Gastrocnemius medialis (tissue), 4 donors: Measurements from ENCODE around the gene MYO16. TPM values are rescaled to one million over a fixed set of nuclear protein-coding genes. Genes with fewer than 3 reads are reported as not detected.

Source experiments
- ATAC-seq, 2 donors: fragments of 150-250 bp; one replicate each; pipeline ENCODE4 v1.9.1; 2016
- DNase-seq, 2 donors: peaks; one replicate each; pipeline ENCODE4 v3.0.0-alpha.2; 2019
- H3K27ac ChIP-seq, 4 donors: fragments of 200-600 bp; sonication (generic); 1 replicate in 1 of 4; 2 replicates in 3 of 4; pipeline ENCODE4 v1.5.1; 2016 to 2018; ENCODE audit warnings: mild to moderate bottlenecking in 2 of 4, moderate library complexity in 1 of 4
- H3K27me3 ChIP-seq, 3 donors: fragments of 200-600 bp; sonication (generic) in 2 of 3; 1 replicate in 1 of 3; 2 replicates in 2 of 3; pipeline versions ENCODE4 v1.5.1 to v1.6.0; 2016 to 2019; ENCODE audit warnings: mild to moderate bottlenecking in 1 of 3, moderate library complexity in 1 of 3
- H3K36me3 ChIP-seq, 2 donors: fragments of 200-600 bp; sonication (generic) in 1 of 2; one replicate each; pipeline ENCODE4 v1.5.1; 2017 to 2018
- H3K4me1 ChIP-seq, 2 donors: fragments of 200-600 bp; sonication (generic) in 1 of 2; one replicate each; pipeline ENCODE4 v1.5.1; 2016 to 2017; ENCODE audit warnings: mild to moderate bottlenecking in 2 of 2
- H3K4me3 ChIP-seq, 4 donors: fragments of 200-600 bp; sonication (generic) in 3 of 4; 1 replicate in 1 of 4; 2 replicates in 3 of 4; pipeline ENCODE4 v1.5.1; 2016 to 2019; ENCODE audit warnings: mild to moderate bottlenecking in 2 of 4
- H3K9me3 ChIP-seq, 3 donors: fragments of 200-600 bp; sonication (generic) in 2 of 3; 1 replicate in 1 of 3; 2 replicates in 2 of 3; pipeline ENCODE4 v1.5.1; 2016 to 2019
- POLR2A ChIP-seq, 2 donors: fragments of 450-650 bp; IDR thresholded peaks; one replicate each; pipeline ENCODE4 v1.6.1; 2017; ENCODE audit warnings: antibody characterized with exemption in 2 of 2, mild to moderate bottlenecking in 2 of 2, moderate library complexity in 2 of 2
- in situ Hi-C, 4 donors: fragments of 200-750 bp; cut with MboI; loops; one replicate each; pipeline versions ENCODE4 v1.15.0 to v1.8.0; 2017; ENCODE audit warnings: low sequenced_read_pairs in 4 of 4
- intact Hi-C: fragments of 100-400 bp; cut with DNase I; formaldehyde crosslinking; loops from one replicate; pipeline ENCODE4 v1.15.1; 2023; ENCODE audit warnings: low total_unique reads
- total RNA-seq, 4 donors: library from RNA; depleted of rRNA; stranded (reverse); fragments of >200 nt; gene quantifications; one replicate each; pipeline versions ENCODE4 v1.1.0 to v1.2.3, GENCODE V29; 2016
- TF ChIP-seq, protein P1 (sequence below), 5 experiments: fragments of 450-650 bp in 3 of 5; fragments of 200-600 bp in 2 of 5; sonication (generic) in 2 of 5; IDR thresholded peaks in 4 of 5; conservative IDR thresholded peaks in 1 of 5; 1 replicate in 4 of 5; 2 replicates in 1 of 5; pipeline ENCODE4 v1.5.1; 2016 to 2019; ENCODE audit warnings: antibody characterized with exemption in 5 of 5, mild to moderate bottlenecking in 3 of 5, moderate library complexity in 3 of 5

MYO16 gene
- total RNA-seq, 4 donors from 2014 or later, result 0.02 TPM; not detected in 3

DNA sequence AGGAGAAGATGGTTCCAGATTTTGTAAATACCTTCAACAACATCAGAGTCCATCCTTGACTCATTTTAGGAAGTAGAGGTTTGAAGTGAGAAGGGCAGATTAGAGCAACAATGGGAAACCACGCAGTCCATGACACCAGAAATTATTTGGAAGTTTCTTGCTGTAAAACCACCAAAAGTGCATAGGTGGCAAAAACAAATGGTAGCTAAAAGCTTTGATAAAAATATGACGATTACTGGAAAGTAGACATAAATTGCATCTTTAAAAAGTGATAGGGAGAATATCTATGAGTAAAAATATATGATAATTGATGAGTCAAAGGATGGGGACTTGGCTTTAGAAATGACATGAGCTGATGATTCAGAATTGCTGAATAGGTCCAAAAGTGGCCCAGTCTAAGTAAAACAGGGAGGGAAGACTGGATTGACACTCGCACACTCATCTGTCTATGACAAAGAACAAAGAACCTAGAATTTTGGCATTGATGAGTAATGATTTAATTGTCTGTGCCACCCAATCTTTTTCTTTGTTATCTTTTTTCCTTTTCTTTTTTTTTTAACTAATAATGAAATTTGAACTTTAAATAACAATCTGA lies 472.2 kb downstream of the MYO16 start:
- in situ Hi-C loops (no loop called here), intact Hi-C loops (no loop called here)
- no peak for ATAC-seq
- Histone ChIP-seq H3K4me3 (no peak overlapping the region), H3K4me1 (no peaks in the 10 kb centered on the region), H3K27me3 (no peaks in the 10 kb centered on the region), H3K27ac (no peak overlapping the region), H3K36me3 (no peaks in the 10 kb centered on the region), H3K9me3 (no peaks in the 10 kb centered on the region)
- TF ChIP-seq POLR2A (IDR thresholded peaks at IDR 0.05), result no peak
- TF ChIP-seq, protein P1, sequence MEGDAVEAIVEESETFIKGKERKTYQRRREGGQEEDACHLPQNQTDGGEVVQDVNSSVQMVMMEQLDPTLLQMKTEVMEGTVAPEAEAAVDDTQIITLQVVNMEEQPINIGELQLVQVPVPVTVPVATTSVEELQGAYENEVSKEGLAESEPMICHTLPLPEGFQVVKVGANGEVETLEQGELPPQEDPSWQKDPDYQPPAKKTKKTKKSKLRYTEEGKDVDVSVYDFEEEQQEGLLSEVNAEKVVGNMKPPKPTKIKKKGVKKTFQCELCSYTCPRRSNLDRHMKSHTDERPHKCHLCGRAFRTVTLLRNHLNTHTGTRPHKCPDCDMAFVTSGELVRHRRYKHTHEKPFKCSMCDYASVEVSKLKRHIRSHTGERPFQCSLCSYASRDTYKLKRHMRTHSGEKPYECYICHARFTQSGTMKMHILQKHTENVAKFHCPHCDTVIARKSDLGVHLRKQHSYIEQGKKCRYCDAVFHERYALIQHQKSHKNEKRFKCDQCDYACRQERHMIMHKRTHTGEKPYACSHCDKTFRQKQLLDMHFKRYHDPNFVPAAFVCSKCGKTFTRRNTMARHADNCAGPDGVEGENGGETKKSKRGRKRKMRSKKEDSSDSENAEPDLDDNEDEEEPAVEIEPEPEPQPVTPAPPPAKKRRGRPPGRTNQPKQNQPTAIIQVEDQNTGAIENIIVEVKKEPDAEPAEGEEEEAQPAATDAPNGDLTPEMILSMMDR (IDR thresholded peaks at IDR 0.05 in 4 of 5, conservative IDR thresholded peaks at IDR 0.05 in 1 of 5), result no peak
- DNase-seq, result no peak

DNA sequence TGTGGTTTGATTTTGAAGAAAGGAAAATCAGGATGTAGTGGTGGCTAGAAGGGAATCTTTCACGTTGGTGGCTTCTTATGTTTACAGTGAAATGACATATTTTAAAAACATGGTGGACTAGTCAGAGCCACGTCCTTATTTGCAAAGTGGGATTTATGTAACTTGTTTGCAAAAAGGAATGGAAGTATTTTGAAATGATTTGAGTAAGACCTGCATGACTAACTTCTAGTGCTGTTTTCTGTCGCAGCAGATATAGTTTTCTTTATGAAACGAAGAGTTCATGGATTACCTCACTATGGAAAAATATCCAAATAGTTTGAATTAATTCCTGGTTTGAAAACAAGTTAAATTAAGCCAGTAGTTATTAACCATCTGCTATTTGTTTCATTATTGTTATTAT lies 476.5 kb downstream of the MYO16 start:
- H3K4me1 ChIP-seq, result no peaks in the 10 kb centered on the region
- no peak overlapping the region for H3K27ac ChIP-seq
- no peaks in the 10 kb centered on the region for H3K9me3 ChIP-seq
- TF ChIP-seq POLR2A (IDR thresholded peaks at IDR 0.05), result no peak
- TF ChIP-seq, protein P1 (IDR thresholded peaks at IDR 0.05 in 4 of 5, conservative IDR thresholded peaks at IDR 0.05 in 1 of 5), result no peak
- no peak for DNase-seq
- ATAC-seq, result no peak
- intact Hi-C loops, result no loop called here
- in situ Hi-C loops, result no loop called here
- H3K27me3 ChIP-seq, result no peaks in the 10 kb centered on the region
- no peaks in the 10 kb centered on the region for H3K36me3 ChIP-seq
- no peak overlapping the region for H3K4me3 ChIP-seq

DNA sequence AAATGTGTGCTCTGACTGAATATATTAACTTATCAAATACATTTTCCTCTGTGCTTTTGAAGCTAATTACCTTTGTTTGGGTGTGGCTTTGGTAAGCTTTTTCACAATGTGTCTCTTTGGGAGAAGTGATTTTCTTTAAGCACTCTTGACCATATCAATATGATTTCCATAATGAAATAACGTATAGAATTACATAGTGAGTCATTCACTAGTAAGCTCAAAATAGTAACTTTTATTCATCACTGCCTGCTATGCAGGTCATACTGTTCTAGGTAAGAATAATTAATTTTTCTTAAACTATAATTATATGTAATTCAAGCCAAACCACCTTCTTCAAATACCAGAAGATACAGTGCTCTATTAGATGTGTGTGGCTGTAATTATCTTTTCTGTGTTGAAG lies 480.7 kb downstream of the MYO16 start:
- H3K4me1 ChIP-seq, result no peaks in the 10 kb centered on the region
- no peak overlapping the region for H3K27ac ChIP-seq
- peaks cover 0 to 4% (median 0%) of the 10 kb centered on the region in 3 donors for H3K27me3 ChIP-seq
- in situ Hi-C loops, result no loop called here
- DNase-seq (no peak), ATAC-seq (no peak)
- no peak overlapping the region for H3K4me3 ChIP-seq
- no peak for TF ChIP-seq POLR2A (IDR thresholded peaks at IDR 0.05)
- TF ChIP-seq, protein P1 (IDR thresholded peaks at IDR 0.05 in 4 of 5, conservative IDR thresholded peaks at IDR 0.05 in 1 of 5), result no peak
- no peaks in the 10 kb centered on the region for H3K36me3 ChIP-seq
- intact Hi-C loops, result no loop called here
- no peaks in the 10 kb centered on the region for H3K9me3 ChIP-seq

DNA sequence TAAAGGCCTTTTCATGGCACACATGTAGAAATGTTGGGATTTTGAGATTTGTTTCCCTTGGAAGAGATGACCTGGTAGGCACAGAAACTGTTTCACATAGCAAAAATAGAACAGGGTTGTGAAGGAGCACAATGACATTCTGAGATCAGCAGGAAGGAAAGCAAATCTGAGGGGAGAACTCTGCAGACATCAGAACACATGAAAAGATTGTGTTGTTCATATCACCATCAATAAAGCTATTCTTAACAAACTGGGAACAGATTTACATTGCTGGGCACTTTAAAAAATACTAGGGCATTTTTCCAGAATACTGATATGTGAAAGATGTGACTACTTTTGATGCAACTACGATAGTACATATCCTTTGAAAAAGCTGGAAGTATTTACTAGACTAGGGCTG lies 481.7 kb downstream of the MYO16 start:
- peaks cover 0 to 4% (median 0%) of the 10 kb centered on the region in 3 donors for H3K27me3 ChIP-seq
- TF ChIP-seq POLR2A (IDR thresholded peaks at IDR 0.05), result no peak
- TF ChIP-seq, protein P1 (IDR thresholded peaks at IDR 0.05 in 4 of 5, conservative IDR thresholded peaks at IDR 0.05 in 1 of 5), result no peak
- intact Hi-C loops (no loop called here), in situ Hi-C loops (no loop called here)
- H3K27ac ChIP-seq, result no peak overlapping the region
- no peaks in the 10 kb centered on the region for H3K4me1 ChIP-seq
- ATAC-seq (no peak), DNase-seq (no peak)
- no peaks in the 10 kb centered on the region for H3K36me3 ChIP-seq
- no peaks in the 10 kb centered on the region for H3K9me3 ChIP-seq
- no peak overlapping the region for H3K4me3 ChIP-seq

DNA sequence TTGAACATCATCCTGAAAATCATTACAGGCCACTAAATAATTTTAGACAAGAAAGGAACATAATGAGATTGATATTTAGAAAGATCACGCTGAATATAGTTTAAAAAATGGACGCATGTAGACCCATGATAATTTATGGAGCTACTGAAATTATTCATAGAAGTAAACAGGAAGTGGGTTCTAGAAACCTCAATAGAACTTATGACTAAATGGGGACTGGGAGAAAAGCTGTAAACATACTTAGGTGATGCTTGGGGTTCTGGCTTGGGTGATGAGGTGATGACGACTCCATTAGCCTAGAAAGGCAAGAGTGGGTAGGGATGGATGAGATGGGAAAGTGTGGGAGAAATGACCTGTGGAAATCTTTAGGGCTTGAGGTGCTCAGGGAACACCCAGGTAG lies 484.0 kb downstream of the MYO16 start:
- H3K9me3 ChIP-seq, result no peaks in the 10 kb centered on the region
- no peak overlapping the region for H3K4me3 ChIP-seq
- no peak for ATAC-seq
- H3K4me1 ChIP-seq, result no peaks in the 10 kb centered on the region
- no peak for DNase-seq
- TF ChIP-seq POLR2A (IDR thresholded peaks at IDR 0.05), result no peak
- TF ChIP-seq, protein P1 (IDR thresholded peaks at IDR 0.05 in 4 of 5, conservative IDR thresholded peaks at IDR 0.05 in 1 of 5), result no peak
- H3K27ac ChIP-seq, result no peak overlapping the region
- in situ Hi-C loops, result no loop called here
- intact Hi-C loops, result no loop called here
- no peaks in the 10 kb centered on the region for H3K36me3 ChIP-seq
- H3K27me3 ChIP-seq, result peaks cover 0 to 4% (median 0%) of the 10 kb centered on the region in 3 donors
